Vagina (tissue), 2 donors: ENCODE data around the gene PMFBP1.

Experiments
- CTCF ChIP-seq, 3 experiments: fragments of 450-650 bp in 2 of 3; fragments of 200-600 bp in 1 of 3; sonication (generic) in 1 of 3; IDR thresholded peaks; one replicate each; pipeline ENCODE4 v1.5.1; 2017 to 2019; ENCODE audit warnings: antibody characterized with exemption in 3 of 3, mild to moderate bottlenecking in 2 of 3, moderate library complexity in 2 of 3
- POLR2A ChIP-seq, 2 donors: fragments of 450-650 bp; IDR thresholded peaks; one replicate each; pipeline ENCODE4 v1.6.1; 2017; ENCODE audit warnings: antibody characterized with exemption in 2 of 2, mild to moderate bottlenecking in 2 of 2, moderate library complexity in 2 of 2
- POLR2AphosphoS5 ChIP-seq, 2 donors: sonication (generic); formaldehyde crosslinking; IDR thresholded peaks; one replicate each; pipeline ENCODE4 v1.9.0; 2017; ENCODE audit warnings: antibody characterized with exemption in 2 of 2, mild to moderate bottlenecking in 2 of 2, low read depth in 1 of 2; ENCODE audit not compliant: insufficient read depth in 1 of 2

GRCh38 chr16:72221630-72222024 is 49.7 kb upstream of the PMFBP1 start:
- TF ChIP-seq POLR2AphosphoS5 (IDR thresholded peaks at IDR 0.05; ENCODE audit: insufficient read depth in 1 of 2, low read depth in 1 of 2) (no peak), CTCF (IDR thresholded peaks at IDR 0.05) (no peak), POLR2A (IDR thresholded peaks at IDR 0.05) (no peak)
